Measurements from ENCODE around the gene CELSR1.
A peak's percentile ranks its signal among the peaks of the same experiment; 100 is the strongest.

CELSR1 gene

GRCh38 chr22:46456818-46457163, 80.6 kb downstream of the CELSR1 start:
- H3K79me1 ChIP-seq (ENCODE audit: low read depth, low read length), result peaks cover 4% of the 10 kb centered on the region
- H3K23ac ChIP-seq (ENCODE audit: low read depth, low read length, poor library complexity), result no peak overlapping the region
- H2BK15ac ChIP-seq (ENCODE audit: low read length), result no peak overlapping the region
- no peak overlapping the region for H3K4me3 ChIP-seq (ENCODE audit: low read length in 2 of 2)
- no peak overlapping the region for H2AK5ac ChIP-seq (ENCODE audit: low read depth, low read length)
- no peak overlapping the region for H4K8ac ChIP-seq (ENCODE audit: low read depth, low read length)
- no peak overlapping the region for H3K9ac ChIP-seq (ENCODE audit: low read depth, low read length, poor library complexity)
- H2BK120ac ChIP-seq (ENCODE audit: low read depth, low read length), result no peak overlapping the region
- no peak overlapping the region for H3K4me2 ChIP-seq (ENCODE audit: insufficient read depth, low read length, poor library complexity, severe bottlenecking)
- no peak for DNase-seq (ENCODE audit: low spot score)
- peaks cover 27 to 29% of the 10 kb centered on the region in 2 donors for H3K4me1 ChIP-seq (ENCODE audit: control insufficient read depth in 2 of 2, insufficient read depth in 1 of 2, low read depth in 1 of 2, low read length in 2 of 2)
- H2BK12ac ChIP-seq (ENCODE audit: low read length), result no peak overlapping the region
- no peaks in the 10 kb centered on the region for H3K9me3 ChIP-seq (replicated peaks in 1 of 2; ENCODE audit: control insufficient read depth in 2 of 2, insufficient read depth in 1 of 2, low read depth in 1 of 2, low read length in 2 of 2)
- H3K27ac ChIP-seq (replicated peaks; ENCODE audit: low read length), result no peak overlapping the region
- no peak overlapping the region for H2BK5ac ChIP-seq (ENCODE audit: low read length)
- H3K18ac ChIP-seq (ENCODE audit: low read length), result no peak overlapping the region
- H2AFZ ChIP-seq (ENCODE audit: low read length), result no peak overlapping the region
- H3K4ac ChIP-seq (ENCODE audit: low read length), result no peak overlapping the region
- WGBS, 2 donors (ENCODE audit: extremely low coverage in 2 of 2, insufficient read length in 2 of 2, insufficient replicate concordance in 1 of 2), result no CpG with 5 or more reads among the region's 12 CpGs
- H3K14ac ChIP-seq (ENCODE audit: low read length), result no peak overlapping the region
- no peak overlapping the region for H4K91ac ChIP-seq (ENCODE audit: low read depth, low read length, poor library complexity)
- H3K36me3 ChIP-seq (replicated peaks in 1 of 2; ENCODE audit: control insufficient read depth in 2 of 2, insufficient read depth in 2 of 2, low read length in 2 of 2), result peaks cover 0 to 5% of the 10 kb centered on the region in 2 donors
- H3K27me3 ChIP-seq (ENCODE audit: control insufficient read depth in 3 of 3, insufficient read depth in 3 of 3, low read depth in 1 of 3, low read length in 3 of 3), result no peaks in the 10 kb centered on the region

- H3K4me3 ChIP-seq (ENCODE audit: low read length in 2 of 2), result no peak overlapping the region
- H3K9me3 ChIP-seq (replicated peaks in 1 of 2; ENCODE audit: control insufficient read depth in 2 of 2, insufficient read depth in 1 of 2, low read depth in 1 of 2, low read length in 2 of 2), result no peaks in the 10 kb centered on the region
- no peak overlapping the region for H2BK15ac ChIP-seq (ENCODE audit: low read length)
- no peak overlapping the region for H3K14ac ChIP-seq (ENCODE audit: low read length)
- H3K4ac ChIP-seq (ENCODE audit: low read length), result no peak overlapping the region
- H3K79me1 ChIP-seq (ENCODE audit: low read depth, low read length), result peaks cover 4% of the 10 kb centered on the region
- peaks cover 0 to 3% of the 10 kb centered on the region in 2 donors for H3K36me3 ChIP-seq (replicated peaks in 1 of 2; ENCODE audit: control insufficient read depth in 2 of 2, insufficient read depth in 2 of 2, low read length in 2 of 2)
- no peak overlapping the region for H2BK12ac ChIP-seq (ENCODE audit: low read length)
- H3K9ac ChIP-seq (ENCODE audit: low read depth, low read length, poor library complexity), result no peak overlapping the region
- H3K27ac ChIP-seq (replicated peaks; ENCODE audit: low read length), result no peak overlapping the region
- no peak overlapping the region for H2BK120ac ChIP-seq (ENCODE audit: low read depth, low read length)
- H3K4me1 ChIP-seq (ENCODE audit: control insufficient read depth in 2 of 2, insufficient read depth in 1 of 2, low read depth in 1 of 2, low read length in 2 of 2), result peaks cover 27 to 29% of the 10 kb centered on the region in 2 donors
- no peak overlapping the region for H3K4me2 ChIP-seq (ENCODE audit: insufficient read depth, low read length, poor library complexity, severe bottlenecking)
- no peak for DNase-seq (ENCODE audit: low spot score)
- no peak overlapping the region for H4K8ac ChIP-seq (ENCODE audit: low read depth, low read length)
- no peak overlapping the region for H2AFZ ChIP-seq (ENCODE audit: low read length)
- H2AK5ac ChIP-seq (ENCODE audit: low read depth, low read length), result no peak overlapping the region
- no peak overlapping the region for H3K18ac ChIP-seq (ENCODE audit: low read length)
- H3K27me3 ChIP-seq (ENCODE audit: control insufficient read depth in 3 of 3, insufficient read depth in 3 of 3, low read depth in 1 of 3, low read length in 3 of 3), result no peaks in the 10 kb centered on the region
- H4K91ac ChIP-seq (ENCODE audit: low read depth, low read length, poor library complexity), result no peak overlapping the region
- no peak overlapping the region for H2BK5ac ChIP-seq (ENCODE audit: low read length)
- no peak overlapping the region for H3K23ac ChIP-seq (ENCODE audit: low read depth, low read length, poor library complexity)
- no CpG with 5 or more reads among the region's 13 CpGs for WGBS, 2 donors (ENCODE audit: extremely low coverage in 2 of 2, insufficient read length in 2 of 2, insufficient replicate concordance in 1 of 2)
Observed at GRCh38 chr22:46455446-46455845, 82.0 kb downstream of the CELSR1 start.

- H3K23ac ChIP-seq (ENCODE audit: low read depth, low read length, poor library complexity), result peak overlapping the region; percentile 12
- H3K4me2 ChIP-seq (ENCODE audit: insufficient read depth, low read length, poor library complexity, severe bottlenecking), result no peak overlapping the region
- no peak overlapping the region for H3K4me3 ChIP-seq (ENCODE audit: low read length in 2 of 2)
- no peak overlapping the region for H4K8ac ChIP-seq (ENCODE audit: low read depth, low read length)
- no peak for DNase-seq (ENCODE audit: low spot score)
- H2AFZ ChIP-seq (ENCODE audit: low read length), result no peak overlapping the region
- H3K36me3 ChIP-seq (replicated peaks in 1 of 2; ENCODE audit: control insufficient read depth in 2 of 2, insufficient read depth in 2 of 2, low read length in 2 of 2), result peaks cover 0 to 3% of the 10 kb centered on the region in 2 donors
- H3K79me1 ChIP-seq (ENCODE audit: low read depth, low read length), result peaks cover 4% of the 10 kb centered on the region
- H3K27ac ChIP-seq (replicated peaks; ENCODE audit: low read length), result no peak overlapping the region
- no peak overlapping the region for H4K91ac ChIP-seq (ENCODE audit: low read depth, low read length, poor library complexity)
- H2BK5ac ChIP-seq (ENCODE audit: low read length), result peak overlapping the region; percentile 42
- H2BK15ac ChIP-seq (ENCODE audit: low read length), result no peak overlapping the region
- no peak overlapping the region for H3K9ac ChIP-seq (ENCODE audit: low read depth, low read length, poor library complexity)
- no peak overlapping the region for H2BK120ac ChIP-seq (ENCODE audit: low read depth, low read length)
- H3K14ac ChIP-seq (ENCODE audit: low read length), result no peak overlapping the region
- no peak overlapping the region for H3K4ac ChIP-seq (ENCODE audit: low read length)
- peaks cover 0 to 1% of the 10 kb centered on the region in 2 donors for H3K9me3 ChIP-seq (replicated peaks in 1 of 2; ENCODE audit: control insufficient read depth in 2 of 2, insufficient read depth in 1 of 2, low read depth in 1 of 2, low read length in 2 of 2)
- peak overlapping the region; percentile 50 for H3K18ac ChIP-seq (ENCODE audit: low read length)
- H3K27me3 ChIP-seq (ENCODE audit: control insufficient read depth in 3 of 3, insufficient read depth in 3 of 3, low read depth in 1 of 3, low read length in 3 of 3), result no peaks in the 10 kb centered on the region
- peaks cover 27 to 29% of the 10 kb centered on the region in 2 donors for H3K4me1 ChIP-seq (ENCODE audit: control insufficient read depth in 2 of 2, insufficient read depth in 1 of 2, low read depth in 1 of 2, low read length in 2 of 2)
- peak overlapping the region; percentile 39 for H2AK5ac ChIP-seq (ENCODE audit: low read depth, low read length)
- H2BK12ac ChIP-seq (ENCODE audit: low read length), result no peak overlapping the region
- no CpG with 5 or more reads among the region's 33 CpGs for WGBS, 2 donors (ENCODE audit: extremely low coverage in 2 of 2, insufficient read length in 2 of 2, insufficient replicate concordance in 1 of 2)
Observed at GRCh38 chr22:46454504-46455269, 82.7 kb downstream of the CELSR1 start.

- DNase-seq (ENCODE audit: low spot score), result no peak
- no peak overlapping the region for H2AK5ac ChIP-seq (ENCODE audit: low read depth, low read length)
- no peak overlapping the region for H3K14ac ChIP-seq (ENCODE audit: low read length)
- H2AFZ ChIP-seq (ENCODE audit: low read length), result peak overlapping the region; percentile 68
- H3K27me3 ChIP-seq (ENCODE audit: control insufficient read depth in 3 of 3, insufficient read depth in 3 of 3, low read depth in 1 of 3, low read length in 3 of 3), result no peaks in the 10 kb centered on the region
- H3K4me1 ChIP-seq (ENCODE audit: control insufficient read depth in 2 of 2, insufficient read depth in 1 of 2, low read depth in 1 of 2, low read length in 2 of 2), result peaks cover 25 to 29% of the 10 kb centered on the region in 2 donors
- peaks cover 0 to 1% of the 10 kb centered on the region in 2 donors for H3K9me3 ChIP-seq (replicated peaks in 1 of 2; ENCODE audit: control insufficient read depth in 2 of 2, insufficient read depth in 1 of 2, low read depth in 1 of 2, low read length in 2 of 2)
- no peak overlapping the region for H4K8ac ChIP-seq (ENCODE audit: low read depth, low read length)
- H3K4me2 ChIP-seq (ENCODE audit: insufficient read depth, low read length, poor library complexity, severe bottlenecking), result no peak overlapping the region
- H3K18ac ChIP-seq (ENCODE audit: low read length), result peak overlapping the region; percentile 50
- no peak overlapping the region for H2BK12ac ChIP-seq (ENCODE audit: low read length)
- H3K36me3 ChIP-seq (replicated peaks in 1 of 2; ENCODE audit: control insufficient read depth in 2 of 2, insufficient read depth in 2 of 2, low read length in 2 of 2), result peaks cover 0 to 3% of the 10 kb centered on the region in 2 donors
- H3K27ac ChIP-seq (replicated peaks; ENCODE audit: low read length), result no peak overlapping the region
- peaks cover 4% of the 10 kb centered on the region for H3K79me1 ChIP-seq (ENCODE audit: low read depth, low read length)
- no peak overlapping the region for H3K9ac ChIP-seq (ENCODE audit: low read depth, low read length, poor library complexity)
- no CpG with 5 or more reads among the region's 24 CpGs for WGBS, 2 donors (ENCODE audit: extremely low coverage in 2 of 2, insufficient read length in 2 of 2, insufficient replicate concordance in 1 of 2)
- H2BK120ac ChIP-seq (ENCODE audit: low read depth, low read length), result no peak overlapping the region
- H2BK15ac ChIP-seq (ENCODE audit: low read length), result no peak overlapping the region
- H2BK5ac ChIP-seq (ENCODE audit: low read length), result peak overlapping the region; percentile 42
- H4K91ac ChIP-seq (ENCODE audit: low read depth, low read length, poor library complexity), result no peak overlapping the region
- H3K4ac ChIP-seq (ENCODE audit: low read length), result no peak overlapping the region
- no peak overlapping the region for H3K4me3 ChIP-seq (ENCODE audit: low read length in 2 of 2)
- no peak overlapping the region for H3K23ac ChIP-seq (ENCODE audit: low read depth, low read length, poor library complexity)
Observed at GRCh38 chr22:46453829-46454503, 83.5 kb downstream of the CELSR1 start.

Measured in neuronal stem cell (in vitro differentiated cells).